H9 (cell line): ENCODE results near the gene NRBF2. TPM values are rescaled to one million over a fixed set of nuclear protein-coding genes. Genes with fewer than 3 reads are reported as not detected.

ENCODE experiments used
- DNase-seq: peaks from one replicate; pipeline ENCODE4 v3.0.0-alpha.2; 2017
- H2AFZ ChIP-seq: one replicate; pipeline ENCODE4 v1.6.1; 2013; ENCODE audit warnings: mild to moderate bottlenecking, low read length, control low read depth, moderate library complexity
- H2AK5ac ChIP-seq: 2 replicates; pipeline ENCODE4 v1.6.1; 2013; ENCODE audit warnings: low read length, control low read depth, mixed read lengths; ENCODE audit not compliant: insufficient read length
- H2BK120ac ChIP-seq: one replicate; pipeline ENCODE4 v1.6.1; 2013; ENCODE audit warnings: low read depth, mild to moderate bottlenecking, low read length, control low read depth, inconsistent platforms; ENCODE audit not compliant: poor library complexity, severe bottlenecking
- H2BK12ac ChIP-seq: 2 replicates; pipeline ENCODE4 v1.6.1; 2013; ENCODE audit warnings: low read length, control low read depth, mixed read lengths, low read depth; ENCODE audit not compliant: insufficient read length
- H2BK15ac ChIP-seq: 2 replicates; pipeline ENCODE4 v1.6.1; 2013; ENCODE audit warnings: low read depth, low read length, control low read depth
- H2BK20ac ChIP-seq: one replicate; pipeline ENCODE4 v1.6.1; 2013; ENCODE audit warnings: low read depth, mild to moderate bottlenecking, low read length, control low read depth, inconsistent platforms; ENCODE audit not compliant: poor library complexity, severe bottlenecking
- H2BK5ac ChIP-seq: 2 replicates; pipeline ENCODE4 v1.6.1; 2013; ENCODE audit warnings: low read length, control low read depth, mixed read lengths; ENCODE audit not compliant: insufficient read length
- H3K14ac ChIP-seq: 2 replicates; pipeline ENCODE4 v1.6.1; 2013; ENCODE audit warnings: low read length, control low read depth; ENCODE audit not compliant: insufficient read depth
- H3K18ac ChIP-seq: 2 replicates; pipeline ENCODE4 v1.6.1; 2013; ENCODE audit warnings: low read depth, mild to moderate bottlenecking, mixed read lengths, low read length, control low read depth; ENCODE audit not compliant: insufficient read length
- H3K23ac ChIP-seq: 2 replicates; pipeline ENCODE4 v1.6.1; 2013; ENCODE audit warnings: low read length, control low read depth, mixed read lengths, low read depth; ENCODE audit not compliant: insufficient read length
- H3K23me2 ChIP-seq: 2 replicates; pipeline ENCODE4 v1.6.1; 2013; ENCODE audit warnings: low read depth, mild to moderate bottlenecking, mixed read lengths, low read length, control low read depth; ENCODE audit not compliant: insufficient read length, poor library complexity, severe bottlenecking
- H3K27ac ChIP-seq: 2 replicates; pipeline ENCODE4 v1.5.1; 2013; ENCODE audit warnings: low read length, control low read depth, mixed read lengths, low read depth; ENCODE audit not compliant: insufficient read length
- H3K27me3 ChIP-seq: 2 replicates; pipeline ENCODE4 v1.6.1; 2013; ENCODE audit warnings: low read length, control low read depth, inconsistent platforms; ENCODE audit not compliant: insufficient read depth
- H3K4ac ChIP-seq: 2 replicates; pipeline ENCODE4 v1.6.1; 2013; ENCODE audit warnings: low read depth, mild to moderate bottlenecking, control low read depth, inconsistent platforms, low read length, moderate library complexity
- H3K4me1 ChIP-seq: 2 replicates; pipeline ENCODE4 v1.6.1; 2013; ENCODE audit warnings: low read length, control low read depth, inconsistent platforms; ENCODE audit not compliant: insufficient read depth
- H3K4me2 ChIP-seq: 2 replicates; pipeline ENCODE4 v1.6.1; 2013; ENCODE audit warnings: low read length, control low read depth, mixed read lengths; ENCODE audit not compliant: insufficient read length, insufficient read depth
- H3K56ac ChIP-seq: 2 replicates; pipeline ENCODE4 v1.6.1; 2013; ENCODE audit warnings: low read depth, mild to moderate bottlenecking, mixed read lengths, low read length, control low read depth; ENCODE audit not compliant: insufficient read length
- H3K79me1 ChIP-seq: 2 replicates; pipeline ENCODE4 v1.6.1; 2013; ENCODE audit warnings: low read depth, mild to moderate bottlenecking, moderate library complexity, low read length, control low read depth, inconsistent platforms; ENCODE audit not compliant: insufficient read depth, poor library complexity, severe bottlenecking
- H3K79me2 ChIP-seq: 2 replicates; pipeline ENCODE4 v1.6.1; 2013; ENCODE audit warnings: low read length, control low read depth, inconsistent platforms; ENCODE audit not compliant: insufficient read depth
- H3K9ac ChIP-seq: 2 replicates; pipeline ENCODE4 v1.6.1; 2013; ENCODE audit warnings: low read length, control low read depth, mixed read lengths; ENCODE audit not compliant: insufficient read length; ENCODE audit errors: extremely low read depth
- H3K9me3 ChIP-seq: one replicate; pipeline ENCODE4 v1.6.1; 2013; ENCODE audit warnings: low read depth, low read length, inconsistent platforms; ENCODE audit not compliant: control insufficient read depth
- H3T11ph ChIP-seq: one replicate; pipeline ENCODE4 v1.6.1; 2013; ENCODE audit warnings: mild to moderate bottlenecking, low read length, control low read depth, inconsistent platforms
- H4K20me1 ChIP-seq: one replicate; pipeline ENCODE4 v1.6.1; 2013; ENCODE audit not compliant: control insufficient read depth, insufficient read length, insufficient read depth
- H4K5ac ChIP-seq: 2 replicates; pipeline ENCODE4 v1.6.1; 2013; ENCODE audit warnings: low read depth, mild to moderate bottlenecking, mixed read lengths, low read length, control low read depth; ENCODE audit not compliant: insufficient read length
- H4K8ac ChIP-seq: replicated peaks from 2 replicates; pipeline ENCODE4 v1.6.1; 2013; ENCODE audit warnings: low read length, control low read depth, mixed read lengths, low read depth; ENCODE audit not compliant: insufficient read length
- H4K91ac ChIP-seq: 2 replicates; pipeline ENCODE4 v1.6.1; 2013; ENCODE audit warnings: low read depth, mild to moderate bottlenecking, moderate library complexity, mixed read lengths, low read length, control low read depth; ENCODE audit not compliant: insufficient read length
- H3K27ac Mint-ChIP-seq, 3 experiments: 2 replicates in 2 of 3; 3 replicates in 1 of 3; pipeline ENCODE4 v1.8.0; 2020 to 2021; ENCODE audit warnings: mixed read lengths in 3 of 3, mild to moderate bottlenecking in 1 of 3, moderate library complexity in 1 of 3
- H3K27me3 Mint-ChIP-seq: 2 replicates; pipeline ENCODE4 v1.8.0; 2021; ENCODE audit warnings: low read depth, mild to moderate bottlenecking, moderate library complexity, mixed read lengths
- H3K36me3 Mint-ChIP-seq, 3 experiments: 2 replicates in 2 of 3; 3 replicates in 1 of 3; pipeline ENCODE4 v1.8.0; 2020 to 2021; ENCODE audit warnings: low read depth in 3 of 3, mixed read lengths in 3 of 3; ENCODE audit not compliant: insufficient read depth in 1 of 3
- H3K4me1 Mint-ChIP-seq, 2 experiments: 2 replicates each; pipeline ENCODE4 v1.8.0; 2020; ENCODE audit warnings: mixed read lengths in 2 of 2
- H3K4me3 Mint-ChIP-seq, 2 experiments: 2 replicates in 1 of 2; 3 replicates in 1 of 2; pipeline ENCODE4 v1.8.0; 2020 to 2021; ENCODE audit warnings: mild to moderate bottlenecking in 2 of 2, mixed read lengths in 2 of 2, moderate library complexity in 1 of 2
- H3K9me3 Mint-ChIP-seq, 2 experiments: 2 replicates in 1 of 2; 3 replicates in 1 of 2; pipeline ENCODE4 v1.8.0; 2020; ENCODE audit warnings: mild to moderate bottlenecking in 2 of 2, mixed read lengths in 2 of 2, moderate library complexity in 1 of 2
- WGBS: extraction: QIAGEN DNeasy Blood & Tissue Kit; methylation state at CpG from one replicate; pipeline ENCODE4 v1.1.7; 2013; ENCODE audit warnings: missing lambda C conversion rate, low lambda C conversion rate, mixed read lengths; ENCODE audit not compliant: insufficient read length; ENCODE audit errors: extremely low coverage; 5-methylcytosine and 5-hydroxymethylcytosine counted together
- total RNA-seq: library from RNA; stranded (reverse); gene quantifications from 2 replicates; pipeline ENCODE4 v1.2.1, GENCODE V29; 2021
- TF ChIP-seq, protein P1 (sequence below): fragments of 200-600 bp; sonication (generic); conservative IDR thresholded peaks from 3 replicates; pipeline ENCODE4 v1.8.0; 2021; ENCODE audit warnings: antibody characterized with exemption, mild to moderate bottlenecking

The NRBF2 gene
- total RNA-seq, 1 experiment from 2014 or later: 30.1 TPM

DNA sequence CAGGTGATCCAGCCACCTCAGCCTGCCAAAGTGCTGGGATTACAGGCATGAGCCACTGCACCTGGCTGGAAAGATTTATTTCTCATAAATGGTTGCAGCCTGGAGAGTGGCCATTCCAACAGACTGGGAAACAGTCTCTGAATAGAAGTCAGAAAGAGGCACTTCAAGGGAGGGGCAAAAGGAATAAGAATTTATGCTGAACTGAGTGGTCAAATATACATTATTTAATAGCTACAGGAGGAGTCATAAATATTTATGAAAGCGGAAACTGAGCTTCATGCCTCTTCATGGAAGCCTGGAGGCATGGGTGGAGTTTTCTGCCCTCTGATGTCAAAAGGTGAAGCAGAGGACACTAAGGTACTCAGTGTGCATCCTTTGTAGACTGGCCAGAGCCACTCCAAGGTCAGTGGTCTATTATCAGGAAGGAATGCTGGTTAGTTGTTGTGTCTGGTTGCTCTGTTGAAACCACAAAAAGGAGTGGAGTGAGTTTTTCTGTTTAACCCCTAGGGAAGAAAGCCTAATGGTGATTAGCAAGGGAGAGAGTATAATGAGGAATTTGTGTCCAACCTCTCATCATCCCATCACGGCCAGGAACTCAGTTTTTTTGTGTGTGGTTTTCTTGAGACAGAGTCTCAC, 9.3 kb upstream of the NRBF2 start:
- no peak overlapping the region for H3K14ac ChIP-seq
- H3K4me1 ChIP-seq: no peaks in the 10 kb centered on the region
- no peak overlapping the region for H3K56ac ChIP-seq
- Mint-ChIP-seq H3K4me1 (no peaks in the 10 kb centered on the region), H3K4me3 (no peak overlapping the region), H3K36me3 (peaks cover 0 to 13% (median 3%) of the 10 kb centered on the region in 3 experiments; a peak in 5 of 7 replicates), H3K27me3 (no peaks in the 10 kb centered on the region), H3K9me3 (peaks cover 12 to 15% of the 10 kb centered on the region in 2 experiments; a peak in 4 of 5 replicates), H3K27ac (no peak overlapping the region)
- no peaks in the 10 kb centered on the region for H3K27me3 ChIP-seq
- H2AFZ ChIP-seq: no peak overlapping the region
- H3K4me2 ChIP-seq: no peak overlapping the region
- no peak overlapping the region for H2AK5ac ChIP-seq
- H2BK120ac ChIP-seq: no peak overlapping the region
- H2BK20ac ChIP-seq: no peak overlapping the region
- no peak overlapping the region for H3K9ac ChIP-seq
- H2BK12ac ChIP-seq: no peak overlapping the region
- H4K20me1 ChIP-seq: no peaks in the 10 kb centered on the region
- H4K5ac ChIP-seq: no peak overlapping the region
- no peaks in the 10 kb centered on the region for H3K23me2 ChIP-seq
- H3K79me2 ChIP-seq: no peaks in the 10 kb centered on the region
- H3K9me3 ChIP-seq: no peaks in the 10 kb centered on the region
- H3K23ac ChIP-seq: no peak overlapping the region
- H3K18ac ChIP-seq: no peak overlapping the region
- no peak overlapping the region for H3T11ph ChIP-seq
- no peak overlapping the region for H3K4ac ChIP-seq
- no peak overlapping the region for H3K27ac ChIP-seq
- no peak overlapping the region for H4K8ac ChIP-seq
- no CpG with 5 or more reads among the region's 2 CpGs for WGBS
- no peak overlapping the region for H4K91ac ChIP-seq
- TF ChIP-seq, protein P1, sequence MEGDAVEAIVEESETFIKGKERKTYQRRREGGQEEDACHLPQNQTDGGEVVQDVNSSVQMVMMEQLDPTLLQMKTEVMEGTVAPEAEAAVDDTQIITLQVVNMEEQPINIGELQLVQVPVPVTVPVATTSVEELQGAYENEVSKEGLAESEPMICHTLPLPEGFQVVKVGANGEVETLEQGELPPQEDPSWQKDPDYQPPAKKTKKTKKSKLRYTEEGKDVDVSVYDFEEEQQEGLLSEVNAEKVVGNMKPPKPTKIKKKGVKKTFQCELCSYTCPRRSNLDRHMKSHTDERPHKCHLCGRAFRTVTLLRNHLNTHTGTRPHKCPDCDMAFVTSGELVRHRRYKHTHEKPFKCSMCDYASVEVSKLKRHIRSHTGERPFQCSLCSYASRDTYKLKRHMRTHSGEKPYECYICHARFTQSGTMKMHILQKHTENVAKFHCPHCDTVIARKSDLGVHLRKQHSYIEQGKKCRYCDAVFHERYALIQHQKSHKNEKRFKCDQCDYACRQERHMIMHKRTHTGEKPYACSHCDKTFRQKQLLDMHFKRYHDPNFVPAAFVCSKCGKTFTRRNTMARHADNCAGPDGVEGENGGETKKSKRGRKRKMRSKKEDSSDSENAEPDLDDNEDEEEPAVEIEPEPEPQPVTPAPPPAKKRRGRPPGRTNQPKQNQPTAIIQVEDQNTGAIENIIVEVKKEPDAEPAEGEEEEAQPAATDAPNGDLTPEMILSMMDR: no peak
- H2BK5ac ChIP-seq: no peak overlapping the region
- no peaks in the 10 kb centered on the region for H3K79me1 ChIP-seq
- DNase-seq: no peak
- no peak overlapping the region for H2BK15ac ChIP-seq
